Nephron progenitor cell (in vitro differentiated cells): ENCODE results near the gene GPR171.
A peak's percentile ranks its signal among the peaks of the same experiment; 100 is the strongest.
"Not testable (repeated sequence)": the region's sequence is repeated elsewhere in the genome, so short reads cannot be mapped to it uniquely, and the experiment has no call there.

ENCODE experiments used
- DNase-seq: peaks from one replicate; pipeline ENCODE4 v3.0.0; 2021
- H3K27ac Mint-ChIP-seq: 2 replicates; pipeline ENCODE4 v1.8.0; 2021; ENCODE audit warnings: mild to moderate bottlenecking, moderate library complexity, mixed read lengths
- H3K27me3 Mint-ChIP-seq: 2 replicates; pipeline ENCODE4 v1.8.0; 2021; ENCODE audit warnings: mild to moderate bottlenecking, low read depth, mixed read lengths; ENCODE audit not compliant: poor library complexity
- H3K36me3 Mint-ChIP-seq: 2 replicates; pipeline ENCODE4 v1.8.0; 2021; ENCODE audit warnings: low read depth, mixed read lengths
- H3K4me1 Mint-ChIP-seq: 2 replicates; pipeline ENCODE4 v1.8.0; 2021; ENCODE audit warnings: mixed read lengths
- H3K4me3 Mint-ChIP-seq: 2 replicates; pipeline ENCODE4 v1.8.0; 2021; ENCODE audit warnings: mild to moderate bottlenecking, moderate library complexity, mixed read lengths
- H3K9me3 Mint-ChIP-seq: 2 replicates; pipeline ENCODE4 v1.8.0; 2021; ENCODE audit warnings: mild to moderate bottlenecking, moderate library complexity, mixed read lengths
- TF ChIP-seq, protein P1 (sequence below): fragments of 200-600 bp; sonication (generic); IDR thresholded peaks from 2 replicates; pipeline ENCODE4 v1.5.0; 2021; ENCODE audit warnings: antibody characterized with exemption

The GPR171 gene, protein sequence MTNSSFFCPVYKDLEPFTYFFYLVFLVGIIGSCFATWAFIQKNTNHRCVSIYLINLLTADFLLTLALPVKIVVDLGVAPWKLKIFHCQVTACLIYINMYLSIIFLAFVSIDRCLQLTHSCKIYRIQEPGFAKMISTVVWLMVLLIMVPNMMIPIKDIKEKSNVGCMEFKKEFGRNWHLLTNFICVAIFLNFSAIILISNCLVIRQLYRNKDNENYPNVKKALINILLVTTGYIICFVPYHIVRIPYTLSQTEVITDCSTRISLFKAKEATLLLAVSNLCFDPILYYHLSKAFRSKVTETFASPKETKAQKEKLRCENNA

DNA sequence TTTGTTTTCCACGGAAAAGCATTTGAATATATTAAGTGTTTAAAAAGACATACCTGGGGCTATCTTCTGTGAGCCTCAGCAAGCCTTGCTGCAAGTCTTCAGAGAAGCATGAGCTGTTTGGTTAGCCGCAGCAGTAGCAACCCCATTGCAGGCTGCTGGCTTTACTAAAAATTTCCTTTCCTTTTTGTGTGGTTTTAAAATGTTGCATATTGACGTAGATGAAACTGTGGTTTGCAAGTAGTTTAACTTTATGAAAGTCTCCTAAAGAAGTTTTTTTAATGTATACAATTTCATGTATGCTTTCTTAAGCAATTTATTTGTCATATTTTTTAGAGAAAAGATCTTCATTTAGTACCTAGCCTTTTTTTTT lies at the start of gene GPR171:
GPR171 (minus strand) TSS at position 166 of the 370 bp plus-strand sequence. CDS start 3,830 bp downstream, outside the sequence.
- no peaks in the 10 kb centered on the region for H3K27me3 Mint-ChIP-seq
- H3K4me1 Mint-ChIP-seq: no peaks in the 10 kb centered on the region
- no peak within 1 kb of the TSS for H3K4me3 Mint-ChIP-seq
- TF ChIP-seq, protein P1, sequence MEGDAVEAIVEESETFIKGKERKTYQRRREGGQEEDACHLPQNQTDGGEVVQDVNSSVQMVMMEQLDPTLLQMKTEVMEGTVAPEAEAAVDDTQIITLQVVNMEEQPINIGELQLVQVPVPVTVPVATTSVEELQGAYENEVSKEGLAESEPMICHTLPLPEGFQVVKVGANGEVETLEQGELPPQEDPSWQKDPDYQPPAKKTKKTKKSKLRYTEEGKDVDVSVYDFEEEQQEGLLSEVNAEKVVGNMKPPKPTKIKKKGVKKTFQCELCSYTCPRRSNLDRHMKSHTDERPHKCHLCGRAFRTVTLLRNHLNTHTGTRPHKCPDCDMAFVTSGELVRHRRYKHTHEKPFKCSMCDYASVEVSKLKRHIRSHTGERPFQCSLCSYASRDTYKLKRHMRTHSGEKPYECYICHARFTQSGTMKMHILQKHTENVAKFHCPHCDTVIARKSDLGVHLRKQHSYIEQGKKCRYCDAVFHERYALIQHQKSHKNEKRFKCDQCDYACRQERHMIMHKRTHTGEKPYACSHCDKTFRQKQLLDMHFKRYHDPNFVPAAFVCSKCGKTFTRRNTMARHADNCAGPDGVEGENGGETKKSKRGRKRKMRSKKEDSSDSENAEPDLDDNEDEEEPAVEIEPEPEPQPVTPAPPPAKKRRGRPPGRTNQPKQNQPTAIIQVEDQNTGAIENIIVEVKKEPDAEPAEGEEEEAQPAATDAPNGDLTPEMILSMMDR: no peak
- H3K27ac Mint-ChIP-seq: no peak within 1 kb of the TSS
- no peaks in the 10 kb centered on the region for H3K9me3 Mint-ChIP-seq
- H3K36me3 Mint-ChIP-seq: peaks cover 20% of the 10 kb centered on the region
- DNase-seq: no peak

DNA sequence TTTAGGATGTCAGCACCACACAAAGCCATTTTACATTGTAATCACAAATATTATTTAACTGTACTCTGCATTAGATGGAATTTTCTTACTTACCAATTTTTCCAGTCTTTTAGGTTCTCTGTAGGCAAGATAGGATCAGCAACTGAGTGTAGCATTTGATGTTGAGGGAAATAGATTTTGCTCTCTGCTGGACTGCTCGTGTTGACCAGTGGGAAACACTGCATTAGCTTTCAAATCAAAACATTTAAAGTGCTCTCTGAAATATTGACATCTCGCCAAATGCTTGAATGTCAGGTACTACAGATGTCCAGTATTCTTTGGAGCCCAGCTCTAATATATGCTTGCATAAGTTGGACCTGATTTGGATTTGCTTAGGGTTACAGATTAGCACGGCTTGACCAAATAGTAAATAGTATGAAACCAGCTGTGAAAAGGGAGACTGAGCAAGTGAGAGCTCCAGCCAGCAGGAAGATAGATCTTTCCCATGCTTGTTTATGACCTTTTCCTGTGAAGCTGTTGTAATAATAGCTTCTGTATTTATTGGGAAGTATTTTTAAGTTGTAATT lies 45.8 kb upstream of the GPR171 start:
- Mint-ChIP-seq H3K27me3 (no peaks in the 10 kb centered on the region), H3K4me1 (peaks cover 6% of the 10 kb centered on the region), H3K36me3 (no peaks in the 10 kb centered on the region), H3K4me3 (no peak overlapping the region), H3K9me3 (peaks cover 4% of the 10 kb centered on the region), H3K27ac (peak overlapping the region; percentile 8)
- TF ChIP-seq, protein P1: no peak
- no peak for DNase-seq

DNA sequence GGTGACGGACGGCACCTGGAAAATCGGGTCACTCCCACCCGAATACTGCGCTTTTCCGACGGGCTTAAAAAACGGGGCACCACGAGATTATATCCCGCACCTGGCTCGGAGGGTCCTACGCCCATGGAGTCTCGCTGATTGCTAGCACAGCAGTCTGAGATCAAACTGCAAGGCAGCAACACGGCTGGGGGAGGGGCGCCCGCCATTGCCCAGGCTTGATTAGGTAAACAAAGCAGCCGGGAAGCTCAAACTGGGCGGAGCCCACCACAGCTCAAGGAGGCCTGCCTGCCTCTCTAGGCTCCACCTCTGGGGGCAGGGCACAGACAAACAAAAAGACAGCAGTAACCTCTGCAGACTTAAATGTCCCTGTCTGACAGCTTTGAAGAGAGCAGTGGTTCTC lies 39.0 kb upstream of the GPR171 start:
- not testable (repeated sequence) for H3K27ac Mint-ChIP-seq, H3K4me1 Mint-ChIP-seq, H3K27me3 Mint-ChIP-seq, DNase-seq
- peaks cover 14% of the 10 kb centered on the region for H3K9me3 Mint-ChIP-seq
- H3K4me3 Mint-ChIP-seq: peak overlapping the region; percentile 47
- H3K36me3 Mint-ChIP-seq: peaks cover 25% of the 10 kb centered on the region

DNA sequence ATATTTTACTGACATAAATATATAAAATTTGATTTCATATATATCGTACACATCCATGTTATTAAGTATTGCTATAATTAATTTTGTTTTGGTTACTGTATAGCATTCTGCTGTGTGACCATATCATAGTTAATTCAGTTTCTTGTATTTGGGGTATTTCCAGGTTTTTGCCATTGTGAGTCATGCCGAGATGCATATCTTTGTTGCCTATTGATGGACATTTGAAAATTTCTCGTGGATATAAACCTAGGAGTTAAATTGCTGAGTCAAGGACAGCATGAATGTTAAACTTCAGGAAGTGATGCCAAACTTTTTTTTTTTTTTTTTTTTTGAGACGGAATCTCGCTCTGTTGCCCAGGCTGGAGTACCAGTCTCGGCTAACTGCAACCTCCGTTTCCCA lies 33.7 kb upstream of the GPR171 start:
- Mint-ChIP-seq H3K4me3 (no peak overlapping the region), H3K4me1 (no peaks in the 10 kb centered on the region), H3K9me3 (peaks cover 7% of the 10 kb centered on the region), H3K27ac (no peak overlapping the region), H3K27me3 (no peaks in the 10 kb centered on the region), H3K36me3 (peaks cover 45% of the 10 kb centered on the region)
- DNase-seq: no peak
- TF ChIP-seq, protein P1: no peak

DNA sequence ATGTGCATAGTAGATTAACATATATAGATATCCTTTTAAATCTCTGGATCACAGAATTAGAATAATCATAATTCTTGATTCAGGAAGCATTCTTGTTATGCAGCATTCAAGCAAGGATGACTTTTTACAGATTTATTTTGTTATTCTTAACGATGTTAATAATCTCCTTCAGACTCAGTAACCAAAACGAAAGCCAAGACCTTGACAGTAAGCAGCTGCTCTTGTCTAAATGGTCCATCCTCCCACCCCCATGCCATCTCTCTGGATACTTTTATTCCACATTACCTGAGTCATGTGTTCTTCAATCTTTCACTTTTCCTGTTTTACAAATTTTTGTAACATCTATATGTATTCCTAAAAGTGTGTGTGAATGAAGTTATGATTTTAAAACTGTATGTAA lies 33.3 kb upstream of the GPR171 start:
- Mint-ChIP-seq H3K27me3 (no peaks in the 10 kb centered on the region), H3K27ac (no peak overlapping the region), H3K36me3 (peaks cover 45% of the 10 kb centered on the region), H3K4me1 (no peaks in the 10 kb centered on the region), H3K9me3 (peaks cover 3% of the 10 kb centered on the region), H3K4me3 (no peak overlapping the region)
- TF ChIP-seq, protein P1: no peak
- no peak for DNase-seq

DNA sequence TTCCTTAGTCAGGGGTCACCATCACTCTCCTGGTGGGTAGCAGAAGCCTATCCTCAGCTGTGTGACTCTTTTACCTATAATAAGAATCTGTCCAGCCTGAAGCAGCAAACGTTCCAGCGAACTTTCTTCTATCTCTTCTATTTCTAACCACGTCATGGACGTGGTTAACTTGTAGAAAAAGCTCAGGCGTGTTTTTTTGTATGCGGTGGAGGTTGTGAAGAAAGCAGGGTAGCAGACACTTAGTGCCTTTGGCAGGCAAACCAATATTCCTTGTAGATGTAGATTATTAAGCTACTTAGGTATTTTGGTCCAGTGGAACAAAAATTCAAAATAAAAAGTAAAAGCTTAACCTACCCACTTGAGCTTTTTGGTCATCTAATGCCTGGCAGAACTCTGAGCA lies 31.8 kb upstream of the GPR171 start:
- no peaks in the 10 kb centered on the region for H3K27me3 Mint-ChIP-seq
- H3K9me3 Mint-ChIP-seq: no peaks in the 10 kb centered on the region
- no peak overlapping the region for H3K27ac Mint-ChIP-seq
- no peak overlapping the region for H3K4me3 Mint-ChIP-seq
- no peak for DNase-seq
- TF ChIP-seq, protein P1: no peak
- H3K4me1 Mint-ChIP-seq: peaks cover 5% of the 10 kb centered on the region
- H3K36me3 Mint-ChIP-seq: peaks cover 43% of the 10 kb centered on the region
